GM12801 (cell line): Measurements from ENCODE around the gene KHDRBS1.

Experiments
- TF ChIP-seq, protein P1 (sequence below): IDR thresholded peaks from one replicate; pipeline ENCODE4 v1.5.1; 2011; ENCODE audit warnings: control low read depth; ENCODE audit not compliant: insufficient read length; ENCODE audit errors: extremely low read depth

The KHDRBS1 gene

DNA sequence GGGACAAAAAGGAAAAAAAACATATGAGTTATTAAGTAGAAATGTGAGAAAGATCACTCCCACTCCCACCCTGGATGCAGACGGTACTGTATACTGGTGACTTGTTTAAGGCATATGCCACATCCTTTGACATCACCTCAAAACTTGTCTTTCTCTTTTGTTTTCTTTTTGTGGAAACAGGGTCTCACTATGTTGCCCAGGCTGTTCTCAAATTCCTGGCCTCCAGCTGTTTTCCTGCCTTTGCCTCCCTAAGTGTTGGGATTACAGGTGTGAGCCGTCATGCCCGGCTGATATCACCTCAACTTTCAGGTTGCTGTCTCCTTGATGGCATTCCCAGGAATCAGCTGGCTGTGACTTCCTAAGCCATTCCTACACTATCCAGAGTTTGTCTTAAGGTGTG is 18.4 kb upstream of the KHDRBS1 start:
- TF ChIP-seq, protein P1, sequence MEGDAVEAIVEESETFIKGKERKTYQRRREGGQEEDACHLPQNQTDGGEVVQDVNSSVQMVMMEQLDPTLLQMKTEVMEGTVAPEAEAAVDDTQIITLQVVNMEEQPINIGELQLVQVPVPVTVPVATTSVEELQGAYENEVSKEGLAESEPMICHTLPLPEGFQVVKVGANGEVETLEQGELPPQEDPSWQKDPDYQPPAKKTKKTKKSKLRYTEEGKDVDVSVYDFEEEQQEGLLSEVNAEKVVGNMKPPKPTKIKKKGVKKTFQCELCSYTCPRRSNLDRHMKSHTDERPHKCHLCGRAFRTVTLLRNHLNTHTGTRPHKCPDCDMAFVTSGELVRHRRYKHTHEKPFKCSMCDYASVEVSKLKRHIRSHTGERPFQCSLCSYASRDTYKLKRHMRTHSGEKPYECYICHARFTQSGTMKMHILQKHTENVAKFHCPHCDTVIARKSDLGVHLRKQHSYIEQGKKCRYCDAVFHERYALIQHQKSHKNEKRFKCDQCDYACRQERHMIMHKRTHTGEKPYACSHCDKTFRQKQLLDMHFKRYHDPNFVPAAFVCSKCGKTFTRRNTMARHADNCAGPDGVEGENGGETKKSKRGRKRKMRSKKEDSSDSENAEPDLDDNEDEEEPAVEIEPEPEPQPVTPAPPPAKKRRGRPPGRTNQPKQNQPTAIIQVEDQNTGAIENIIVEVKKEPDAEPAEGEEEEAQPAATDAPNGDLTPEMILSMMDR: no peak

DNA sequence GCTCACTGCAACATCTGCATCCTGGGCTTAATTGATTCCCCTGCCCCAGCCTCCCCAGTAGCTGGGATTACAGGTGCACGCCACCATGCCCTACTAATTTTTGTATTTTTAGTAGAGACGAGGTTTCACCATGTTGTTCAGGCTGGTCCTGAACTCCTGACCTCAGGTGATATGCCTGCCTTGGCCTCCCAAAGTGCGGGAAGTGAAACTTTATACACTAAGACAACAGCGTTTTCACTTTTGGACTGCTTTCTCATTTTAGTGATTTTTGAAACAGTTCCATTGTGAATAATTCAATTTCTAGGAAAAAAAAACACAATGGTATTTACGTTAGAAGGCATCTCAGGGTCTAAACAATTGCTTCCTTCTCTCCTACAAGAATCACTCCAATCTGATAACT is 11.8 kb upstream of the KHDRBS1 start:
- TF ChIP-seq, protein P1: no peak

- TF ChIP-seq, protein P1: no peak
Observed at GRCh38 chr1:32005522-32005921, 8.1 kb upstream of the KHDRBS1 start.

DNA sequence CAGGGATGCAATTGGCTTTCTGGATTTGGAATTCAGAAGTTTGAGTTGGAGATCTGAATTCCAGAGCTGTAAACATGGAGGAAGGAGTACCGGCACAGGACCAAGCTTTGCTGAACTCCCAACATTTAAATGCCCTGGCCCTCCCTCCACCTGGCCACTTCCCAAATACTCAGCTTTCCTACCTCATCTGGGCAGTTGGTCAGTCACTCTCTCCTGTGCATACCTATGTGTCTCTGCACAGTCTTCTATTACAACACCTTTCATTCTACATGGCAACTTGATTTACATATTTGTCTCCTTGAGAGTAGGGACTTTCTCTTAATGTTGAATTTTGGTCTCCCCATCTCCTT is 6.1 kb upstream of the KHDRBS1 start:
- TF ChIP-seq, protein P1: no peak

DNA sequence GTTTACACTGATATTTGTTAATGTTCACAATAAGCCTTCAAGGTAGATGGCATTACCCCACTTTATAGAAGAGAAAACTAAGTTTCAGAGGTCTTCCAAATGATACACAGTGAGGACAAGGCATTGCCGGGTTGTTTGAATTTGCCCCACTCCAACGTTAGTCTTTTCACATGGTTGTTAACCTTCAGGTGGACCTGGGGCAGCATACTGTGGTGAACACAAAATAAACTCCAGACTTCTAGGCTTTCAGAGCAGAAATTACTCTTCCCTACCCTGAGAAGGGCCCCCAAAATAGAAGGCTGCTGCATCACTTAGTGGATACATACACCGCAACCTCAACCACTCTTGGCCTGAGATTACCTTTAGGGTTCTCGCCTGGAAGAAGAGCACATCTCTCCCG is 3.4 kb upstream of the KHDRBS1 start:
- TF ChIP-seq, protein P1: no peak

DNA sequence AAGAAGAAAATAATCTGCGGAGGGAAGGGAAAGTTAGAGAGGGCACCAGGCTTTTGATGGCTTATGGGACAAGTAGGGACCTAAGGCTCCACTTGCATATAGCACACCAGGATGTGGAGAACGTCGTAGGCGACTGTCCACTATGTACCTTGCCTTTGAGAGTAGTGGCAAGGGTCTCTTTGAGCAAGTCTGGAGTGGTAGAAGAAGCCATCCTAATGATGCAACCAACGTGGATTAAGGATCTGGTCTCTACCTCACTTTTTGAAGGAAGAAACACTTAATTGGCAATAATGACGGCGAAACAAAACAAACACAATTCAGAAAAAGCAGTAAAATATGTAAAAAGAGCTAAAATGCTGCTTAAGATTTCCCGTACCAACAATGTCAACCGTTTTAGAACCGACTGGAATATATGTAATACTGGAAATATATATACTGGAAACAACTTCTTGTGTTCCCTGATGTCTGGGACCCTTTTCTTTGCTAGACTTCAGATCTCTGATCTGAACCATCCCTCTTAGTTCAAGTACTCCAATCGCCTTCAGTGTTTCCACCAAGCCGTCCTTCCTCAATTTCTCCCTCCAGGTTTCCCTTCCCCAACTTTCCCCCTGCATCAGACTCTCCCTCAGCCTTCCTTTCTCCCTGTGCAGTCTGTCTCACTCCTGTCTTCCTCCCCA is 821 bp upstream of the KHDRBS1 start:
- TF ChIP-seq, protein P1: no peak

DNA sequence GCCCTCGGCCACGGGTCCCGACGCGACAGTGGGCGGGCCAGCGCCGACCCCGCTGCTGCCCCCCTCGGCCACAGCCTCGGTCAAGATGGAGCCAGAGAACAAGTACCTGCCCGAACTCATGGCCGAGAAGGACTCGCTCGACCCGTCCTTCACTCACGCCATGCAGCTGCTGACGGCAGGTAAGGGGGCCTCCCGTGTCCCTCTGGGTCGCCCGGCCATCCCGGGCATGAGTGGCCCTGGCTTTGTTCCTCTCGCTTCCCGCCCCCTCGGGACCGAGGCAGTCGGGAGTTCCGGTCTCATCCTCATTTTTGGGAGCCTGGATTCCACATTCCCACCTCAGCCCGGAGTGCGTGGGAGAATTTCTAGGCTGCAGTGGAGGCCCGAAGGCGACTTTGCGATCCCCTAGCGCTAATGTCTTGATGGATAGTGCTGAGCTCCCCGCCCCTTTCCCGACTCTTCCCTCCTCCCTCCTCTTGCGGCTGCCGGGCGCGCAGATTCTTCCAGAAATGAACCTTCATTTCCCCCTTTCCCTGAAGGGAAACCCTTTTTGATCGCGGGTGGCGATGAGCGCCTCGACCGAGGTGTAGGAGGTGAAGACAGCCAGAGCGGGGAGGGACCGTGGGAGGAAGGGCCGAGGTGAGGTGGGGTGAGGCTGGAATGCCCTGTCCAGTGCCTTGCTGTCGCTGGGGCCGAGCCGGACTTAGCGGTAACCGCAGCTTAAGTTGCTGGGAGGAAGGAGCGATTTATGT is 705 bp downstream of the KHDRBS1 start:
- TF ChIP-seq, protein P1: no peak
